A549 (cell line): ENCODE data around the gene PIGK. TPM values are rescaled to one million over a fixed set of nuclear protein-coding genes. Genes with fewer than 3 reads are reported as not detected.

Source experiments
- ATAC-seq, 2 experiments: fragments of 200-7000 bp in 1 of 2; fragments of >200 bp in 1 of 2; cut with Nextera tagmentation in 1 of 2; cut with Tn5 transposase in 1 of 2; 3 replicates each; pipeline versions ENCODE4 v1.8.0 to v1.9.1; 2018 to 2020; ENCODE audit warnings: mild to moderate bottlenecking in 1 of 2, moderate library complexity in 1 of 2
- CTCF ChIA-PET: fragments of 300-600 bp; sonication (Branson Sonifier 250); formaldehyde crosslinking; extraction: SDS; loops from one replicate; lab custom pipeline; 2021; ENCODE audit warnings: antibody characterized with exemption, inconsistent platforms; lab: Yijun Ruan, JAX
- POLR2A ChIA-PET: fragments of 350-600 bp; formaldehyde crosslinking; extraction: SDS; loops from one replicate; lab custom pipeline; 2021; ENCODE audit warnings: antibody characterized with exemption, inconsistent platforms; lab: Yijun Ruan, JAX
- DNase-seq, 2 experiments: peaks; one replicate each; pipeline versions ENCODE4 v3.0.0 to v3.0.0-alpha.2; 2011 to 2016; ENCODE audit warnings: low read depth in 1 of 2, low spot score in 1 of 2
- FAIRE-seq: peaks from 2 replicates; lab custom pipeline; 2011; peaks lifted over from hg19 to GRCh38; lab: Jason Lieb, UNC
- H3K27ac ChIP-seq, 2 experiments: fragments of >200 bp; sonication (Bioruptor Twin); formaldehyde crosslinking; 3 replicates each; pipeline ENCODE4 v1.5.1; 2016 to 2017
- H3K4me1 ChIP-seq: fragments of >200 bp; sonication (Bioruptor Twin); formaldehyde crosslinking; 3 replicates; pipeline ENCODE4 v1.6.1; 2016
- H3K4me2 ChIP-seq: fragments of >200 bp; sonication (Bioruptor Twin); formaldehyde crosslinking; 3 replicates; pipeline ENCODE4 v1.6.1; 2016
- H3K4me3 ChIP-seq: fragments of >200 bp; sonication (Bioruptor Twin); formaldehyde crosslinking; 3 replicates; pipeline ENCODE4 v1.5.1; 2016
- H3K9me3 ChIP-seq: fragments of >200 bp; sonication (Bioruptor Twin); formaldehyde crosslinking; 3 replicates; pipeline ENCODE4 v1.6.1; 2016
- BHLHE40 ChIP-seq: IDR thresholded peaks from 2 replicates; pipeline ENCODE4 v1.6.1; 2012; ENCODE audit warnings: low read depth, low read length, inconsistent platforms
- CBX2 ChIP-seq: fragments of 200-600 bp; sonication (generic); IDR thresholded peaks from 2 replicates; pipeline ENCODE4 v1.6.1; 2016; ENCODE audit warnings: low read depth, mild to moderate bottlenecking, borderline replicate concordance
- CBX8 ChIP-seq: fragments of 200-600 bp; sonication (generic); IDR thresholded peaks from 2 replicates; pipeline ENCODE4 v1.6.1; 2016
- CEBPB ChIP-seq, 2 experiments: fragments of >200 bp in 1 of 2; sonication (Bioruptor Twin) in 1 of 2; formaldehyde crosslinking in 1 of 2; IDR thresholded peaks; 2 replicates each; pipeline ENCODE4 v1.6.1; 2012 to 2016
- CHD4 ChIP-seq: fragments of 200-600 bp; sonication (generic); IDR thresholded peaks from 2 replicates; pipeline ENCODE4 v1.6.1; 2016; ENCODE audit warnings: antibody characterized with exemption, mild to moderate bottlenecking, borderline replicate concordance
- EHF ChIP-seq: fragments of 250-450 bp; sonication (Bioruptor Pico); IDR thresholded peaks from 2 replicates; pipeline ENCODE4 v1.5.0; 2020; ENCODE audit warnings: mild to moderate bottlenecking
- EHMT2 ChIP-seq: fragments of 200-600 bp; sonication (generic); IDR thresholded peaks from 2 replicates; pipeline ENCODE4 v1.6.1; 2016; ENCODE audit warnings: antibody characterized with exemption, low read depth, mild to moderate bottlenecking, moderate library complexity
- FOSL2 ChIP-seq, 2 experiments: fragments of 450-650 bp in 1 of 2; fragments of >200 bp in 1 of 2; sonication (Bioruptor Twin) in 1 of 2; formaldehyde crosslinking; IDR thresholded peaks; 2 replicates each; pipeline versions ENCODE4 v1.5.0 to v1.6.1; 2016 to 2020; ENCODE audit warnings: mild to moderate bottlenecking in 1 of 2, moderate library complexity in 1 of 2
- HES2 ChIP-seq: fragments of >200 bp; sonication (Bioruptor Twin); formaldehyde crosslinking; IDR thresholded peaks from 2 replicates; pipeline ENCODE4 v1.6.1; 2016
- HEYL ChIP-seq: fragments of 250-450 bp; sonication (Bioruptor Pico); IDR thresholded peaks from 2 replicates; pipeline ENCODE4 v1.8.0; 2021; ENCODE audit warnings: mild to moderate bottlenecking, moderate library complexity
- HMGXB4 ChIP-seq: fragments of 250-450 bp; sonication (Bioruptor Pico); IDR thresholded peaks from 2 replicates; pipeline ENCODE4 v1.5.0; 2021; ENCODE audit warnings: mild to moderate bottlenecking, moderate library complexity, borderline replicate concordance
- JUN ChIP-seq, 2 experiments: fragments of >200 bp; sonication (Bioruptor Twin); formaldehyde crosslinking; IDR thresholded peaks; 2 replicates in 1 of 2; 3 replicates in 1 of 2; pipeline ENCODE4 v1.6.1; 2016 to 2017
- JUNB ChIP-seq: fragments of >200 bp; sonication (Bioruptor Twin); formaldehyde crosslinking; IDR thresholded peaks from 2 replicates; pipeline ENCODE4 v1.6.1; 2016
- KDM1A ChIP-seq: fragments of 200-600 bp; sonication (generic); IDR thresholded peaks from 2 replicates; pipeline ENCODE4 v1.6.1; 2016; ENCODE audit warnings: low read depth, mild to moderate bottlenecking
- KDM5A ChIP-seq: fragments of 200-600 bp; sonication (generic); IDR thresholded peaks from 2 replicates; pipeline ENCODE4 v1.6.1; 2016; ENCODE audit warnings: antibody characterized with exemption, mild to moderate bottlenecking
- MAX ChIP-seq: IDR thresholded peaks from 2 replicates; pipeline ENCODE4 v1.6.1; 2012
- MAZ ChIP-seq: fragments of 150-350 bp; IDR thresholded peaks from 2 replicates; pipeline ENCODE4 v1.6.1; 2014; ENCODE audit warnings: antibody characterized with exemption, low read depth, low read length, borderline replicate concordance
- MYC ChIP-seq: IDR thresholded peaks from 2 replicates; pipeline ENCODE4 v1.6.1; 2012; ENCODE audit warnings: mild to moderate bottlenecking, inconsistent platforms, low read length, improper control_type of control experiment, borderline replicate concordance
- PBX3 ChIP-seq: IDR thresholded peaks from 2 replicates; pipeline ENCODE4 v1.6.1; 2012
- POLR2A ChIP-seq: IDR thresholded peaks from 2 replicates; pipeline ENCODE4 v1.6.1; 2012; ENCODE audit warnings: mild to moderate bottlenecking, low read length
- RARB ChIP-seq: fragments of 250-450 bp; sonication (Bioruptor Pico); IDR thresholded peaks from 2 replicates; pipeline ENCODE4 v1.8.0; 2021; ENCODE audit warnings: mild to moderate bottlenecking, moderate library complexity
- REST ChIP-seq: fragments of 200-600 bp; sonication (generic); IDR thresholded peaks from 2 replicates; pipeline ENCODE4 v1.6.1; 2016; ENCODE audit warnings: antibody characterized with exemption, mild to moderate bottlenecking, moderate library complexity
- SMC3 ChIP-seq: fragments of >200 bp; sonication (Bioruptor Twin); formaldehyde crosslinking; IDR thresholded peaks from 3 replicates; pipeline ENCODE4 v1.6.1; 2018; ENCODE audit warnings: inconsistent platforms
- SREBF2 ChIP-seq: fragments of 450-650 bp; IDR thresholded peaks from 2 replicates; pipeline ENCODE4 v1.6.1; 2014; ENCODE audit warnings: mild to moderate bottlenecking, moderate library complexity
- TP53 ChIP-seq: fragments of 250-450 bp; sonication (Bioruptor Pico); IDR thresholded peaks from 2 replicates; pipeline ENCODE4 v1.5.0; 2021; ENCODE audit warnings: mild to moderate bottlenecking, moderate library complexity
- ZFP36 ChIP-seq: fragments of 450-650 bp; IDR thresholded peaks from 2 replicates; pipeline ENCODE4 v1.6.1; 2014; ENCODE audit warnings: borderline replicate concordance; ENCODE audit not compliant: partially characterized antibody
- WGBS: methylation state at CpG from one replicate; pipeline ENCODE4 v1.1.6; 2017; ENCODE audit errors: missing lambda C conversion rate; 5-methylcytosine and 5-hydroxymethylcytosine counted together
- polyA plus RNA-seq, 4 experiments: library from polyadenylated mRNA; depleted of rRNA in 3 of 4; stranded (reverse); fragments of >200 nt; fragmentation: RNase III in 1 of 4; extraction: RNeasy Plus Mini Kit Qiagen cat#74134 plus additional on column Dnase treatment in 1 of 4; gene quantifications; 2 replicates in 3 of 4; 3 replicates in 1 of 4; pipeline ENCODE4 v1.2.3, GENCODE V29; 2011 to 2017

The PIGK gene
- polyA plus RNA-seq, 2 of the 4 experiments (the other 2 are of a cell fraction): 31.2 to 38.5 TPM

GRCh38 chr1:77234096-77234495 lies 14.9 kb upstream of the PIGK start:
- H3K4me3 ChIP-seq: no peak overlapping the region
- WGBS: 96% methylated on average over 1 of the region's 1 CpG
- FAIRE-seq (no peak), ATAC-seq (no peak), DNase-seq (no peak)
- peaks cover 20% of the 10 kb centered on the region for H3K4me1 ChIP-seq
- H3K27ac ChIP-seq: no peak overlapping the region
- ChIA-PET CTCF (no interaction called here), POLR2A (no interaction called here)
- H3K9me3 ChIP-seq: peaks cover 8% of the 10 kb centered on the region; the same call in 1 of the 3 replicates
- TF ChIP-seq POLR2A (no peak), HEYL (CRISPR knock-in tag) (no peak), SMC3 (no peak), KDM1A (no peak), PBX3 (no peak), ZFP36 (no peak), MAZ (no peak), CBX8 (no peak), CBX2 (no peak), HMGXB4 (CRISPR knock-in tag) (no peak), EHMT2 (no peak), SREBF2 (no peak)
- no peak overlapping the region for H3K4me2 ChIP-seq

- no peak for FAIRE-seq
- Histone ChIP-seq H3K4me1 (peaks cover 23% of the 10 kb centered on the region), H3K9me3 (peaks cover 8% of the 10 kb centered on the region; the same call in 1 of the 3 replicates), H3K4me3 (no peak overlapping the region), H3K4me2 (no peak overlapping the region), H3K27ac (no peak overlapping the region)
- no peak for ATAC-seq
- no peak for TF ChIP-seq MYC
- no peak for TF ChIP-seq BHLHE40
- no peak for TF ChIP-seq JUN (IDR thresholded peaks at IDR 0.05)
- no peak for TF ChIP-seq CBX2
- TF ChIP-seq POLR2A: no peak
- no peak for TF ChIP-seq RARB (CRISPR knock-in tag)
- TF ChIP-seq HEYL (CRISPR knock-in tag): no peak
- TF ChIP-seq EHF: no peak
- no peak for TF ChIP-seq HES2
- TF ChIP-seq MAX: no peak
- no peak for TF ChIP-seq SREBF2
- no peak for TF ChIP-seq CHD4
- ChIA-PET POLR2A (no interaction called here), CTCF (no interaction called here)
- 91% methylated on average over 1 of the region's 1 CpG for WGBS
- DNase-seq: no peak
Measured at GRCh38 chr1:77232829-77233228, 13.6 kb upstream of the PIGK start.

GRCh38 chr1:77230051-77230450 lies 10.8 kb upstream of the PIGK start:
- peak in 1 of 2 experiments; percentile 87; a peak in 3 of 6 replicates for ATAC-seq
- WGBS: 23% methylated on average over 1 of the region's 1 CpG
- POLR2A ChIA-PET: no interaction called here

More at GRCh38 chr1:77230051-77230450, 10.8 kb upstream of the PIGK start:
- FAIRE-seq: no peak
- Histone ChIP-seq H3K27ac (peak overlapping the region; percentile 75 to 82), H3K9me3 (peaks cover 8% of the 10 kb centered on the region; the same call in 1 of the 3 replicates), H3K4me2 (peak overlapping the region; percentile 73)
- CTCF ChIA-PET: interaction anchor here (1.3 kb wide), 1 partner anchor 8 kb away, joined by 3 read pairs; no protein-coding TSS in a partner anchor
- TF ChIP-seq FOSL2 (IDR thresholded peaks at IDR 0.05): no peak
- 0 out of 2 replicates have a peak, but pooled peaks have one; percentile 24 for TF ChIP-seq FOSL2 (CRISPR knock-in tag; IDR thresholded peaks at IDR 0.05)
- TF ChIP-seq REST: no peak
- TF ChIP-seq CEBPB (IDR thresholded peaks at IDR 0.05): no peak
- TF ChIP-seq JUNB: peak; percentile 20; the same call in 1 of the 2 replicates
- TF ChIP-seq KDM5A: no peak
- no peak for TF ChIP-seq TP53 (CRISPR knock-in tag)
- no peak for TF ChIP-seq CBX2
- TF ChIP-seq, all 56 proteins: peak for 2
- peak; percentile 19 to 21 for DNase-seq
- Histone ChIP-seq H3K4me3 (no peak overlapping the region), H3K4me1 (peaks cover 23% of the 10 kb centered on the region)
